ENCODE results near the gene NUDT15. TPM values are rescaled to one million over a fixed set of nuclear protein-coding genes. Genes with fewer than 3 reads are reported as not detected.
"Not testable (repeated sequence)": the region's sequence is repeated elsewhere in the genome, so short reads cannot be mapped to it uniquely, and the experiment has no call there.

NUDT15 gene
- total RNA-seq, 4 donors from 2014 or later, result 12.8 to 19.0 (median 15.9) TPM

- Histone ChIP-seq H3K9me3 (no peaks in the 10 kb centered on the region), H3K36me3 (no peaks in the 10 kb centered on the region), H3K27ac (no peak overlapping the region), H3K4me3 (replicated peaks in 1 of 3) (no peak overlapping the region), H3K27me3 (no peaks in the 10 kb centered on the region), H3K4me1 (peaks cover 10 to 17% of the 10 kb centered on the region in 2 donors)
- no peak for TF ChIP-seq POLR2A (IDR thresholded peaks at IDR 0.05)
- TF ChIP-seq, protein P1, sequence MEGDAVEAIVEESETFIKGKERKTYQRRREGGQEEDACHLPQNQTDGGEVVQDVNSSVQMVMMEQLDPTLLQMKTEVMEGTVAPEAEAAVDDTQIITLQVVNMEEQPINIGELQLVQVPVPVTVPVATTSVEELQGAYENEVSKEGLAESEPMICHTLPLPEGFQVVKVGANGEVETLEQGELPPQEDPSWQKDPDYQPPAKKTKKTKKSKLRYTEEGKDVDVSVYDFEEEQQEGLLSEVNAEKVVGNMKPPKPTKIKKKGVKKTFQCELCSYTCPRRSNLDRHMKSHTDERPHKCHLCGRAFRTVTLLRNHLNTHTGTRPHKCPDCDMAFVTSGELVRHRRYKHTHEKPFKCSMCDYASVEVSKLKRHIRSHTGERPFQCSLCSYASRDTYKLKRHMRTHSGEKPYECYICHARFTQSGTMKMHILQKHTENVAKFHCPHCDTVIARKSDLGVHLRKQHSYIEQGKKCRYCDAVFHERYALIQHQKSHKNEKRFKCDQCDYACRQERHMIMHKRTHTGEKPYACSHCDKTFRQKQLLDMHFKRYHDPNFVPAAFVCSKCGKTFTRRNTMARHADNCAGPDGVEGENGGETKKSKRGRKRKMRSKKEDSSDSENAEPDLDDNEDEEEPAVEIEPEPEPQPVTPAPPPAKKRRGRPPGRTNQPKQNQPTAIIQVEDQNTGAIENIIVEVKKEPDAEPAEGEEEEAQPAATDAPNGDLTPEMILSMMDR (IDR thresholded peaks at IDR 0.05), result no peak
- 53 to 55% methylated on average over 5 of the region's 5 CpGs for WGBS, 2 donors
- intact Hi-C loops (cut with DNase I), result no loop called here
- DNase-seq, result no peak
Observed at GRCh38 chr13:47999973-48000372, 37.6 kb upstream of the NUDT15 start.

DNA sequence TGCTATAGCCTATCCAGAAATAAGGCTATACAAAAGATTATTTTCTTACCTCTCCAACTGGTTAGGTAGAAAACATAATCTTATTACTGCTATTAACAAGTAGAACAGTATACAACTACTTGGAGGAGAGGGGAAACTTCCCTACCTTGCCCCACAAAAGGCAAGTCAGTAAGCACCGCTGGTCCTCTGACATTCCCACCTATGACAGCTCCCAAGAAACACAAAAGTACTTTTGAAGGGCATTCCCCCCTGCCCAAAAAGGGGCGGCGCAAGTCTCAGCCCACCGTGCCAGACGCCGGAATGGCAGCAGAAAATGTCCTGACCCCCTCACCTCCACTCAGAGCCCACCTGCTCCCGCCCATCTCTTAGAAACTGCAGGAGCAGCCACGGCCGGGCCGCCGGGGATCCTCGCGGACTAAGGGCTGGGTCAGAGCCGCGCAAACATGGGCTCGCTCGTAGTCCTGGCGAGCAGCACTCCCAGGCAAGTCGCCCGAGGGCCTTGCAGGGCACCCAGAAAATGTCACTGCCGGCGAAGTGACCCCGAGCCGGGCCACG is 36.9 kb upstream of the NUDT15 start:
- TF ChIP-seq, protein P1 (IDR thresholded peaks at IDR 0.05), result no peak
- TF ChIP-seq POLR2A (IDR thresholded peaks at IDR 0.05), result no peak
- peak overlapping the region; percentile 32 to 82 (median 74) for H3K27ac ChIP-seq
- H3K36me3 ChIP-seq, result no peaks in the 10 kb centered on the region
- peak; percentile 5 to 29 for DNase-seq
- H3K9me3 ChIP-seq, result no peaks in the 10 kb centered on the region
- H3K4me3 ChIP-seq (replicated peaks in 1 of 3), result peak overlapping the region; percentile 23 to 92 (median 77)
- H3K4me1 ChIP-seq, result peaks cover 10 to 17% of the 10 kb centered on the region in 2 donors
- intact Hi-C loops (cut with DNase I), result no loop called here
- no peaks in the 10 kb centered on the region for H3K27me3 ChIP-seq
- 0 to 2% methylated on average over 20 of the region's 25 CpGs for WGBS, 2 donors

- Histone ChIP-seq H3K27me3 (no peaks in the 10 kb centered on the region), H3K27ac (peak within 1 kb of the TSS; percentile 32 to 82 (median 74)), H3K9me3 (no peaks in the 10 kb centered on the region), H3K4me1 (peaks cover 10 to 17% of the 10 kb centered on the region in 2 donors), H3K36me3 (no peaks in the 10 kb centered on the region), H3K4me3 (replicated peaks in 1 of 3) (peak within 1 kb of the TSS; percentile 23 to 92 (median 77))
- TF ChIP-seq, protein P1 (IDR thresholded peaks at IDR 0.05), result peak in 1 of 6 experiments; percentile 30
- peak in 1 of 2 donors; percentile 68 for TF ChIP-seq POLR2A (IDR thresholded peaks at IDR 0.05)
- intact Hi-C loops (cut with DNase I), result no loop called here
- 15 to 18% methylated on average over 17 to 21 of the region's 52 CpGs for WGBS, 2 donors
- DNase-seq, result peak; percentile 90 to 91
Observed at GRCh38 chr13:48001114-48001881, 36.2 kb upstream of the NUDT15 start, which contains the start of gene SUCLA2. Gene SUCLA2, minus strand, starts transcription at chr13:48001273. Its CDS starts 4 bp downstream, at chr13:48001269.

GRCh38 chr13:48001999-48002398 is 35.5 kb upstream of the NUDT15 start:
- H3K27me3 ChIP-seq; H3K36me3 ChIP-seq; H3K4me3 ChIP-seq (replicated peaks in 1 of 3); DNase-seq; H3K27ac ChIP-seq; intact Hi-C loops (cut with DNase I); H3K9me3 ChIP-seq: not testable (repeated sequence)
- H3K4me1 ChIP-seq, result peaks cover 10 to 17% of the 10 kb centered on the region in 2 donors
- WGBS, 2 donors, result 58 to 68% methylated on average over 5 of the region's 5 CpGs

- peaks cover 7 to 12% of the 10 kb centered on the region in 2 donors for H3K4me1 ChIP-seq
- DNase-seq, result no peak
- H3K27me3 ChIP-seq, result no peaks in the 10 kb centered on the region
- WGBS, 2 donors, result 87 to 95% methylated on average over 2 of the region's 2 CpGs
- intact Hi-C loops (cut with DNase I), result no loop called here
- H3K36me3 ChIP-seq, result no peaks in the 10 kb centered on the region
- H3K27ac ChIP-seq, result no peak overlapping the region
- H3K9me3 ChIP-seq, result no peaks in the 10 kb centered on the region
- H3K4me3 ChIP-seq (replicated peaks in 1 of 3), result no peak overlapping the region
- no peak for TF ChIP-seq POLR2A (IDR thresholded peaks at IDR 0.05)
- TF ChIP-seq, protein P1 (IDR thresholded peaks at IDR 0.05), result no peak
Observed at GRCh38 chr13:48004201-48004600, 33.3 kb upstream of the NUDT15 start.

All from thyroid gland (tissue), 4 donors.